ENCODE data around the gene SLC38A10. TPM values are rescaled to one million over a fixed set of nuclear protein-coding genes. Genes with fewer than 3 reads are reported as not detected.

SLC38A10 gene
- total RNA-seq, 1 donor from 2014 or later, result 97.1 TPM

DNA sequence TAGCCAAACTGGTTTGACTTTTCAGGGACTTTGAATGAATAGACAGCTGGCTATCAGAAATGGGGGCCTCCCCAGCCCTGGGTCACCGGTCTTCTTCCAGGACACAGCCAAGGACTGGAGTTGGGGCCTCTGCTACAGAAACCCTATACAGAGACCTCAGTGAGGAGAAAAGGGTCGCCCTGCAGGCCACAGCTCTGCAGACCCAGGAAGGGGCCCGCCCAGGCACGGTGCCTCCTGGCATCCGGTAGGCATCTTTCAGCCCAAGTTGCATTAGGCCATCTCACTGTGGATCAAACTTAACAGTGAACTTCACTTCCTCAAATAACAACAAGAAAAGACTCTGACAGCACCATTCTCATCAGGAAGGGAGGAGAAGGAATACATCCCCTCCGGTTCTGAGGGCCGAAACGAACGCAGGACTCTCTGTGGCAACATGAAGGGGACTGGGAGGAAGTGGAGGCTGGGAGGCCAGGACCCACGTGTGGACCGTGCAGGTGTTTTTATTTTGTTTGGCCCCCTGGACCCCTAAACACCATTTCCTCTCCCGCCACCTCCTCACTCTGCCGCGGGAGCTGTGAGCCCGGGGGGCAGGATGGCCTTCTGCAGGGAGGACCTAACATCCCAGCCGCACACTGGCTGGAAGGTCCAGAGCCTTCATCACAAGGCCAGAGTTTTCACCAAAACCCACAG is 7.2 kb downstream of the SLC38A10 start:
- intact Hi-C loops (cut with micrococcal nuclease), result no loop called here
- Mint-ChIP-seq H3K9me3 (no peaks in the 10 kb centered on the region), H3K4me1 (peaks cover 41% of the 10 kb centered on the region), H3K36me3 (ENCODE audit: low read depth) (peaks cover 41% of the 10 kb centered on the region), H3K27ac (no peak overlapping the region), H3K4me3 (no peak overlapping the region), H3K27me3 (no peaks in the 10 kb centered on the region)
- no peak for TF ChIP-seq CTCF (IDR thresholded peaks at IDR 0.05)
- ChIA-PET CTCF (no interaction called here), POLR2A (no interaction called here)
- ATAC-seq (ENCODE audit: low read depth) (no peak), DNase-seq (no peak)

DNA sequence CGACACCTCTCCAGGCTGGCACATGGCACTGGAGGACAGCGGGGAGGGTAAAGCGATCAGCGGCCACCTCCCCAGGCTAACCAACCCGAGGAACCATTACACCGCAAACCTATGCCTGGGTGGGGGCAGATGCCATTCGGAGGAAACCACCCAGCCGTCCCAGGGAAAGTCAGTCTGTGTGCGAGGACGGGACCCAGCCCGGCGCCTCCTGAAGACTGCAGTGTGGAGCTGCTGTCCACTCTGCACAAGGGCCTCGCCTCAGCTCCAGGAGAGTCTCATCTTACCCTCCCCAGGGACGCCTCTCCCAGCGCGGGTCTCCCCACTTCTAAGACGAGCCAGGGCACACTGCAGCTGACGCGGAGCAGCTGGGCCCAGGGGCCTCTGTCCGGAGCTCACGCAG is 8.0 kb downstream of the SLC38A10 start:
- Mint-ChIP-seq H3K36me3 (ENCODE audit: low read depth) (peaks cover 41% of the 10 kb centered on the region), H3K9me3 (no peaks in the 10 kb centered on the region), H3K27me3 (no peaks in the 10 kb centered on the region), H3K4me3 (no peak overlapping the region), H3K27ac (no peak overlapping the region), H3K4me1 (peaks cover 37% of the 10 kb centered on the region)
- ATAC-seq (ENCODE audit: low read depth) (no peak), DNase-seq (no peak)
- ChIA-PET CTCF (no interaction called here), POLR2A (no interaction called here)
- no peak for TF ChIP-seq CTCF (IDR thresholded peaks at IDR 0.05)
- intact Hi-C loops (cut with micrococcal nuclease), result no loop called here

- DNase-seq (no peak), ATAC-seq (ENCODE audit: low read depth) (no peak)
- intact Hi-C loops (cut with micrococcal nuclease), result no loop called here
- CTCF ChIA-PET, result interaction anchor here (1.4 kb wide), 1 partner anchor 266 kb away, joined by 4 read pairs; no protein-coding TSS in a partner anchor
- Mint-ChIP-seq H3K27me3 (no peaks in the 10 kb centered on the region), H3K4me3 (peak overlapping the region; percentile 86), H3K9me3 (no peaks in the 10 kb centered on the region), H3K27ac (peak overlapping the region; percentile 89), H3K4me1 (peaks cover 35% of the 10 kb centered on the region), H3K36me3 (ENCODE audit: low read depth) (peaks cover 41% of the 10 kb centered on the region)
- no peak for TF ChIP-seq CTCF (IDR thresholded peaks at IDR 0.05)
- POLR2A ChIA-PET, result interaction anchor here (2.5 kb wide), 1 partner anchor 9 kb away, joined by 11 read pairs; the partner anchor contains the start of gene SLC38A10
These were observed 8.5 kb downstream of the SLC38A10 start for GRCh38 chr17:81286491-81287145.

DNA sequence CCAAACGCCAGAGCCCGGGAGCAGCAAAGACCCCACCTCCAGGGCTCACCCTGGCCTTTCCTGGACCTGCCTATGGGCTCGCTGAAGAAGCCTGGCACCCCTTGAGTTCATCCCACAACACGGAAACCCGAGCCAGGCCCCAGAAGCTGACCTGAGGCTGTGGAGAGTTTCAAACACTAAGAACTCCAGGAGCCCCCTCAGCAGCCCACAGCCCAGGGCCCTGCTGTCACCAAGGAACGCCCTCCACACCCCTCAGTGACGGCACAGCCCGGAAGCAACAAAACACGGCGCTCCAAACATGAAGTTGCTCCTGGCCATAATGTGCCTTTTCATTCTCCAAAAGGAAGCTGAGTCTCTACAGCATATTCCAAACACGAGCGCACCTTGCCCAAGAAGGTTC is 9.2 kb downstream of the SLC38A10 start:
- no peaks in the 10 kb centered on the region for H3K9me3 Mint-ChIP-seq
- H3K4me3 Mint-ChIP-seq, result peak overlapping the region; percentile 86
- CTCF ChIA-PET, result interaction anchor here (1.4 kb wide), 1 partner anchor 267 kb away, joined by 4 read pairs; no protein-coding TSS in a partner anchor
- ATAC-seq (ENCODE audit: low read depth) (no peak), DNase-seq (no peak)
- H3K36me3 Mint-ChIP-seq (ENCODE audit: low read depth), result peaks cover 40% of the 10 kb centered on the region
- TF ChIP-seq CTCF (IDR thresholded peaks at IDR 0.05), result no peak
- H3K27ac Mint-ChIP-seq, result peak overlapping the region; percentile 89
- intact Hi-C loops (cut with micrococcal nuclease), result no loop called here
- POLR2A ChIA-PET, result interaction anchor here (0.6 to 2.5 kb wide), 4 partner anchors 9 to 229 kb away, joined by 4 to 11 read pairs (median 6); partner anchors contain the start of gene SLC38A10
- peaks cover 31% of the 10 kb centered on the region for H3K4me1 Mint-ChIP-seq
- H3K27me3 Mint-ChIP-seq, result no peaks in the 10 kb centered on the region

Data from activated B cell treated with CpG ODN at 0.5 μM for 24 hours (primary cell).